Keratinocyte (primary cell): ENCODE data around the gene SMARCD3.

Experiments used
- EZH2 ChIP-seq: IDR thresholded peaks from one replicate; pipeline ENCODE4 v1.6.1; 2012; ENCODE audit warnings: inconsistent platforms, mild to moderate bottlenecking, low read length, moderate library complexity
- TF ChIP-seq, protein P1 (sequence below), 3 experiments: IDR thresholded peaks in 1 of 3; conservative IDR thresholded peaks in 1 of 3; optimal IDR thresholded peaks in 1 of 3; 2 replicates in 2 of 3; 3 replicates in 1 of 3; pipeline versions ENCODE3 to v1.5.1; 2011; ENCODE audit warnings: low read length in 3 of 3, mild to moderate bottlenecking in 3 of 3, moderate library complexity in 2 of 3, control low read depth in 1 of 3, inconsistent platforms in 1 of 3; ENCODE audit not compliant: insufficient read depth in 2 of 3; ENCODE audit errors: extremely low read depth in 1 of 3

DNA sequence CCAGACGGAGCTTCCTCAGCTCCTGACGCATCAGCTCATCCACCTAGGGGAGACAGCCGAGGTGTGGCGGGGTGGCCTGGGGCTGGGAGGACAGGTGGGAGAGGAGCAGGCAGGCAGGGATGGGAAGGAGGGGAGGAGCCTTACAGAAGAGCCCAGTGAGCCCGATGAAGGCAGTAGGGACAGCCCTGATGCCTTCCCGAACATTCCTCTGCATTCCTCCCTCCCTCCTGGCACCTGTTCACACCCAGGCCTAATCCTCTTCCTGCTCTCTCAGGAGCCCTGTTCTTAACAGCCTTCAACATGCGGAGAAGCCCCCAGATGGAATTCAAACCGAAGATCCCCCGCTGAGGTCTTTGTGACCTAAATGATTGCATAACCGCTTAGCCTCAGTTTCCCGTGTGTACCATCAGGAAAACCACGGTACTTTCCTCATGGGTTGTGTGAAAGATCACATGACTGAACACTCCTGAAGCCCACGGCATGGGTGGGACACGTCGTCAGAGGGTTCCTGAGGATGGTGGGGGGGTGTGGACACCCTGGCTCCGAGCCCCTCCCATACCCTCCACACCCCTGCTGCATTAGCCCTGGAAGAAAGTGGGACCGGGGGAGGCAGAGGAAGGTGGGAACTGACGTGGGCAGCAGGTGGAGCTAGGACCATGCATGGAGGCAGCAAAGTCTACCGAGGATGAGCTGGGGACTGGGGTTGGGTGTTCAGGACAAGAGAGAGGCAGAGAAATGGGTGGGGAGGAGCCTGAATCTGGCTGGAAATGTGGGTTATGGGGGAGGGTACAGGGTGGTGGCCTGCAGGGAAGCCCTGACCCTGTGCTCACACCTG is 52.7 kb downstream of the SMARCD3 start:
- TF ChIP-seq, protein P1, sequence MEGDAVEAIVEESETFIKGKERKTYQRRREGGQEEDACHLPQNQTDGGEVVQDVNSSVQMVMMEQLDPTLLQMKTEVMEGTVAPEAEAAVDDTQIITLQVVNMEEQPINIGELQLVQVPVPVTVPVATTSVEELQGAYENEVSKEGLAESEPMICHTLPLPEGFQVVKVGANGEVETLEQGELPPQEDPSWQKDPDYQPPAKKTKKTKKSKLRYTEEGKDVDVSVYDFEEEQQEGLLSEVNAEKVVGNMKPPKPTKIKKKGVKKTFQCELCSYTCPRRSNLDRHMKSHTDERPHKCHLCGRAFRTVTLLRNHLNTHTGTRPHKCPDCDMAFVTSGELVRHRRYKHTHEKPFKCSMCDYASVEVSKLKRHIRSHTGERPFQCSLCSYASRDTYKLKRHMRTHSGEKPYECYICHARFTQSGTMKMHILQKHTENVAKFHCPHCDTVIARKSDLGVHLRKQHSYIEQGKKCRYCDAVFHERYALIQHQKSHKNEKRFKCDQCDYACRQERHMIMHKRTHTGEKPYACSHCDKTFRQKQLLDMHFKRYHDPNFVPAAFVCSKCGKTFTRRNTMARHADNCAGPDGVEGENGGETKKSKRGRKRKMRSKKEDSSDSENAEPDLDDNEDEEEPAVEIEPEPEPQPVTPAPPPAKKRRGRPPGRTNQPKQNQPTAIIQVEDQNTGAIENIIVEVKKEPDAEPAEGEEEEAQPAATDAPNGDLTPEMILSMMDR (optimal IDR thresholded peaks at IDR 0.05 in 1 of 3, IDR thresholded peaks at IDR 0.05 in 1 of 3, conservative IDR thresholded peaks at IDR 0.05 in 1 of 3; ENCODE audit: extremely low read depth in 1 of 3, insufficient read depth in 2 of 3, low read length in 3 of 3) = no peak
- no peak for TF ChIP-seq EZH2
